Hepatocyte (in vitro differentiated cells): ENCODE data around the gene BID.

Source experiments
- CTCF ChIP-seq: fragments of 200-600 bp; sonication (generic); IDR thresholded peaks from 2 replicates; pipeline ENCODE4 v1.5.1; 2016; ENCODE audit warnings: antibody characterized with exemption, mild to moderate bottlenecking; ENCODE audit not compliant: poor library complexity
- EZH2 ChIP-seq: fragments of 200-600 bp; sonication (generic); IDR thresholded peaks from 2 replicates; pipeline ENCODE4 v1.6.1; 2016; ENCODE audit warnings: antibody characterized with exemption, mild to moderate bottlenecking, borderline replicate concordance
- EZH2phosphoT487 ChIP-seq: fragments of 200-600 bp; sonication (generic); IDR thresholded peaks from one replicate; pipeline ENCODE4 v1.6.1; 2018; ENCODE audit warnings: antibody characterized with exemption, mild to moderate bottlenecking, low read depth, moderate library complexity; ENCODE audit not compliant: unreplicated experiment, severe bottlenecking

- TF ChIP-seq CTCF (no peak), EZH2 (no peak), EZH2phosphoT487 (no peak)
Observed at GRCh38 chr22:17739196-17739975, 34.9 kb downstream of the BID start.
